SU-DHL-6 (cell line): ENCODE data around the gene KLHL22.

Experiments used
- H2AFZ ChIP-seq: fragments of 200-600 bp; sonication (generic); 2 replicates; pipeline ENCODE4 v1.6.1; 2014; ENCODE audit warnings: low read depth, mild to moderate bottlenecking, moderate library complexity, mixed read lengths, antibody characterized with exemption, low read length; ENCODE audit not compliant: severe bottlenecking
- H3F3A ChIP-seq: fragments of 200-600 bp; shearing (Covaris generic); 2 replicates; pipeline ENCODE4 v1.6.0; 2016; ENCODE audit warnings: antibody characterized with exemption, mild to moderate bottlenecking; ENCODE audit not compliant: insufficient read depth
- H3K27ac ChIP-seq: fragments of 200-600 bp; sonication (generic); 2 replicates; pipeline ENCODE4 v1.5.1; 2016; ENCODE audit warnings: low read depth, mild to moderate bottlenecking, low read length, moderate library complexity, mixed read lengths
- H3K27me3 ChIP-seq: fragments of 200-600 bp; sonication (generic), shearing (Covaris generic); 2 replicates; pipeline ENCODE4 v1.6.0; 2014; ENCODE audit warnings: mild to moderate bottlenecking, low read length
- H3K36me3 ChIP-seq: fragments of 200-600 bp; sonication (generic); 2 replicates; pipeline ENCODE4 v1.6.1; 2014; ENCODE audit warnings: mild to moderate bottlenecking, low read length, mixed read lengths
- H3K4me2 ChIP-seq: fragments of 300-600, 200-600 bp; shearing (Covaris generic), sonication (generic); 2 replicates; pipeline ENCODE4 v1.6.0; 2014; ENCODE audit warnings: low read length, low read depth, mild to moderate bottlenecking; ENCODE audit not compliant: poor library complexity, severe bottlenecking
- H3K4me3 ChIP-seq: fragments of 200-600 bp; sonication (generic); 2 replicates; pipeline ENCODE4 v1.5.1; 2014; ENCODE audit warnings: antibody characterized with exemption, low read length, mild to moderate bottlenecking, mixed read lengths; ENCODE audit not compliant: insufficient read depth, poor library complexity, severe bottlenecking
- H3K79me2 ChIP-seq: fragments of 200-600 bp; sonication (generic); 2 replicates; pipeline ENCODE4 v1.6.1; 2014; ENCODE audit warnings: mild to moderate bottlenecking, low read length, moderate library complexity; ENCODE audit not compliant: insufficient read depth
- H3K9ac ChIP-seq: fragments of 200-600 bp; sonication (generic); 2 replicates; pipeline ENCODE4 v1.7.0; 2014; ENCODE audit warnings: mild to moderate bottlenecking, low read length
- H3K9me2 ChIP-seq: fragments of 200-600 bp; sonication (generic); replicated peaks from 2 replicates; pipeline ENCODE4 v1.6.1; 2014; ENCODE audit warnings: low read length; ENCODE audit not compliant: insufficient read depth
- H3K9me3 ChIP-seq: fragments of 200-600 bp; sonication (generic); 2 replicates; pipeline ENCODE4 v1.6.1; 2014; ENCODE audit warnings: low read length, mixed read lengths; ENCODE audit not compliant: insufficient read depth
- H4K20me1 ChIP-seq: fragments of 200-600 bp; sonication (generic); 2 replicates; pipeline ENCODE4 v1.6.1; 2014; ENCODE audit warnings: low read depth, mild to moderate bottlenecking, antibody characterized with exemption, low read length, moderate library complexity, mixed read lengths
- EZH2phosphoT487 ChIP-seq: fragments of 200-600 bp; sonication (generic), shearing (Covaris generic); conservative IDR thresholded peaks from 2 replicates; pipeline ENCODE4 v1.6.1; 2018; ENCODE audit warnings: mild to moderate bottlenecking, antibody characterized with exemption, low read length, moderate library complexity, mixed read lengths
- TF ChIP-seq, protein P1 (sequence below): fragments of 200-600 bp; sonication (generic); IDR thresholded peaks from one replicate; pipeline ENCODE4 v1.5.1; 2017; ENCODE audit warnings: antibody characterized with exemption, mild to moderate bottlenecking, low read length, moderate library complexity; ENCODE audit not compliant: insufficient read depth, poor library complexity, severe bottlenecking

KLHL22 gene

DNA sequence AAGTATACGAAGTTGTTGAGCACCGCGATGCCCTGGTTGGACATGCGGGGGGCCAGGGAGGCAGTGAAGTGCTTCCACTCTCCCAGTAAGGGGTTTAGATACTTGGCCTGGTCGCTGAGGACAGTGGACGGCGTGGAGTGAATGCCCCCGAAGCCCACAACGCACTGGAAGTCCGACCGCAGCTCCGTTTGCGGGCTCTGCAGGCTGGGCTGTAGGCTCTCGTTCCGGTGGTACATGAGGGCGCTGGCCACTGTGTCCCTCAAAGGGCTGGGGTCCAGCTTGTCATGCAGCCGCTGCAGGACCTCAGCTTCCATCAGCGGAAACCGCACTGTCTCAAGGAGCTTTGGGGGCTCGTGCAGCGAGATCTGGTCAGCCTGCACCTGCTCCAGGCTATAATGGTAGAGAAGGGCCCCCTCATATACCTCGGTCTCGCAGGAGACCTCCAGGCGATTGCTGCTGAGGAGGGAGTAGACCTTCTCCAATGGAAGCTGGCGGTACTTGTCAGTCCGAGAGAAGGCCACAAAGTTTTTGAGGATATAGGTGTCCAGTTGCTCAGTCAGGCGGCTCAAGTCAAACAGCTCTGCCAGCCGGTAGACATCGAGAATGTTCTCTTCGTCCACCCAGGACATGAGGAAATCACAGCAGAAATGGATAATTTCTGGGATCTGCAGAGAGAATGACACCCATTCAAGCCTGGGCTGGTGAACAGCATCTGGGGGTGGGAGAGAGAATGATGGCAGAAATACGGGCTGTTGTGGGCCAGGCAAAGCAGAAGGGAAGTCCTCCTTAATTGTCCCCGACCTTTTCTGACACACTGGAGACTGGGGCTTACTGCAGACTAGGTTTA, 30.5 kb downstream of the KLHL22 start:
- H4K20me1 ChIP-seq, result no peaks in the 10 kb centered on the region
- TF ChIP-seq, protein P1, sequence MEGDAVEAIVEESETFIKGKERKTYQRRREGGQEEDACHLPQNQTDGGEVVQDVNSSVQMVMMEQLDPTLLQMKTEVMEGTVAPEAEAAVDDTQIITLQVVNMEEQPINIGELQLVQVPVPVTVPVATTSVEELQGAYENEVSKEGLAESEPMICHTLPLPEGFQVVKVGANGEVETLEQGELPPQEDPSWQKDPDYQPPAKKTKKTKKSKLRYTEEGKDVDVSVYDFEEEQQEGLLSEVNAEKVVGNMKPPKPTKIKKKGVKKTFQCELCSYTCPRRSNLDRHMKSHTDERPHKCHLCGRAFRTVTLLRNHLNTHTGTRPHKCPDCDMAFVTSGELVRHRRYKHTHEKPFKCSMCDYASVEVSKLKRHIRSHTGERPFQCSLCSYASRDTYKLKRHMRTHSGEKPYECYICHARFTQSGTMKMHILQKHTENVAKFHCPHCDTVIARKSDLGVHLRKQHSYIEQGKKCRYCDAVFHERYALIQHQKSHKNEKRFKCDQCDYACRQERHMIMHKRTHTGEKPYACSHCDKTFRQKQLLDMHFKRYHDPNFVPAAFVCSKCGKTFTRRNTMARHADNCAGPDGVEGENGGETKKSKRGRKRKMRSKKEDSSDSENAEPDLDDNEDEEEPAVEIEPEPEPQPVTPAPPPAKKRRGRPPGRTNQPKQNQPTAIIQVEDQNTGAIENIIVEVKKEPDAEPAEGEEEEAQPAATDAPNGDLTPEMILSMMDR, result no peak
- no peak for TF ChIP-seq EZH2phosphoT487
- no peaks in the 10 kb centered on the region for H3K36me3 ChIP-seq
- H3K4me2 ChIP-seq, result no peak overlapping the region
- no peak overlapping the region for H3K4me3 ChIP-seq
- no peaks in the 10 kb centered on the region for H3K9me3 ChIP-seq
- H3K79me2 ChIP-seq, result no peaks in the 10 kb centered on the region
- H3K9ac ChIP-seq, result no peak overlapping the region
- no peaks in the 10 kb centered on the region for H3F3A ChIP-seq
- no peaks in the 10 kb centered on the region for H3K27me3 ChIP-seq
- H3K9me2 ChIP-seq, result no peaks in the 10 kb centered on the region
- H2AFZ ChIP-seq, result no peak overlapping the region
- H3K27ac ChIP-seq, result no peak overlapping the region

DNA sequence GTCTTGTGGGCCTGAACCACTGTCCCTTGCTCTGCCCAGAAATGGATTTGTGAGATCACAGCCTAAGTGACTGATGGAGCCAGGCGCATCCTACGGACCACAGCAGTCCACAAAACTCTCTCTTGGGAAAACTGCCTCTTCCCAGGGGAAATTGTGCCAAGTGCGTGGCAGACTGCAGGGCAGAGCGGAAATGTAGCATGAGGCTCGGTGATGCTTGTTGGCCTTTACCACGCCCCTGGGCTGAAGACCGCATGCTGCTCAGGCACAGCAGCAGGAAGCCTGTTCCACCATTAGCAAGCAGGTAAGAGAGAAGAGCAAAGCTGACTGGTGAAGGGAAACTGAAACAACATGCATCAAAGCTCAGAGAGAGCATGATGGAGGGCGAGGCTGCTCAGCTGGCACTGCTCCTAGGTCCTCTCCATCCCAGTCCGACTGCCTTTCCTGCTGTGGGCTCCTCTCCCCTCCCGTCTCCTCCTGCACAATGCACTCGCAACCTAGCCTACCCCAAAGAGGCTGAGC, 31.4 kb downstream of the KLHL22 start:
- Histone ChIP-seq H3K4me2 (peak overlapping the region; percentile 43), H3K4me3 (no peak overlapping the region)
- TF ChIP-seq EZH2phosphoT487, result no peak
- TF ChIP-seq, protein P1, result no peak

DNA sequence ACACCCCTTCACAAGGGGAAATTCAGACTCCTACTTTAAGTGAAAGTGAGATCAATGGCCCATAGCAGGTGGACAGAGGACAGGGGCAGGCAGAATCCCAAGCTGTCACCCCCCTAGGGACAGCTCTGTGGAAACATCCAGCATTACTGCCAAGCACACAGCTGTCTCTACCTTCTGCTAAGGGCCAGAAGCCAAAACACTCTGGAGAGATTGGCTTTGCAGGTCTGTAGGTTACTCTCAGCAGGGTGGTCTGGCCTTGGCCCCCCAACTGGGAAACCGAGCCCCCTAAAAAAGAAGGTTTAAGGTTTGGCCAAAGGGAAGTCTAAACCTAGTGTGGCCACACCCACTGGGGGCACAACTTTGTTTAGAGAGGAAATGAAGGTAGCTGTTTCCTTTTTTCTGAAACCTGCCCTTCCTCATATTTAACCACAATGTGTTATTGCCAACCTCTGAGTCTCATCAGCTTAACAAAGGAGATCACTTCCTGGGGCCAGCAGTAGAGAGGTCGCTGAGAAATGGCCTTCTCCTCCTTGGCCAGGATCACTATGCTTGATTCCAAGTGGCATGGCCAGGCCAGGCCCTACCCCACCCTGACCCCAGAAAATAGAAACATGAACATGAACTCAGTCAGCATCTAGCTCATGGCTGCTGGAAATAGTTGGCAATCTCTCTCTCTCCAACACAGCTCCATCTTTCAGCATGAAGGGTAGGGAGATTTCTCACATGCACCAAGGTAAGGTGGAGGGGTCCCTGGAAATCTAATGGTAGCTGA, 32.1 kb downstream of the KLHL22 start:
- Histone ChIP-seq H3K36me3 (no peaks in the 10 kb centered on the region), H2AFZ (peak overlapping the region; percentile 53), H3K4me2 (peak overlapping the region; percentile 43), H3F3A (no peaks in the 10 kb centered on the region), H3K79me2 (no peaks in the 10 kb centered on the region), H3K9me3 (no peaks in the 10 kb centered on the region), H3K9me2 (no peaks in the 10 kb centered on the region), H3K27ac (peak overlapping the region; percentile 69), H3K4me3 (no peak overlapping the region), H3K27me3 (no peaks in the 10 kb centered on the region), H3K9ac (peak overlapping the region; percentile 31), H4K20me1 (no peaks in the 10 kb centered on the region)
- no peak for TF ChIP-seq EZH2phosphoT487
- TF ChIP-seq, protein P1, result no peak

More for the DNA sequence above, 31.4 kb downstream of the KLHL22 start:
- Histone ChIP-seq H4K20me1 (no peaks in the 10 kb centered on the region), H3K9me3 (no peaks in the 10 kb centered on the region), H3K9me2 (no peaks in the 10 kb centered on the region), H3K27me3 (no peaks in the 10 kb centered on the region), H3K36me3 (no peaks in the 10 kb centered on the region), H2AFZ (no peak overlapping the region), H3F3A (no peaks in the 10 kb centered on the region), H3K79me2 (no peaks in the 10 kb centered on the region), H3K9ac (peak overlapping the region; percentile 31), H3K27ac (peak overlapping the region; percentile 69)
